Esophagus squamous epithelium (tissue), 5 donors: ENCODE results near the gene ZIC4. TPM values are rescaled to one million over a fixed set of nuclear protein-coding genes. Genes with fewer than 3 reads are reported as not detected.

ENCODE experiments used
- DNase-seq: peaks from one replicate; lab custom pipeline; 2025; lab: John Stamatoyannopoulos, UW
- H3K27ac ChIP-seq, 4 donors: fragments of 200-600 bp; sonication (generic); one replicate each; pipeline ENCODE4 v1.5.1; 2016 to 2019; ENCODE audit warnings: mild to moderate bottlenecking in 1 of 4
- H3K27me3 ChIP-seq, 4 donors: fragments of 200-600 bp; sonication (generic); 1 replicate in 3 of 4; 2 replicates in 1 of 4; pipeline versions ENCODE4 v1.5.1 to v1.6.0; 2017 to 2021; ENCODE audit warnings: antibody characterized with exemption in 1 of 4
- H3K36me3 ChIP-seq, 3 donors: fragments of 200-600 bp; sonication (generic); one replicate each; pipeline ENCODE4 v1.5.1; 2016 to 2019
- H3K4me1 ChIP-seq, 3 donors: fragments of 200-600 bp; sonication (generic); one replicate each; pipeline ENCODE4 v1.5.1; 2017 to 2019
- H3K4me3 ChIP-seq, 4 donors: fragments of 200-600 bp; sonication (generic); 1 replicate in 3 of 4; 2 replicates in 1 of 4; pipeline ENCODE4 v1.5.1; 2016 to 2019; ENCODE audit warnings: mild to moderate bottlenecking in 2 of 4, moderate library complexity in 1 of 4
- H3K9me3 ChIP-seq, 3 donors: fragments of 200-600 bp; sonication (generic); one replicate each; pipeline ENCODE4 v1.5.1; 2016 to 2019
- POLR2A ChIP-seq, 4 donors: fragments of 450-650 bp; IDR thresholded peaks; one replicate each; pipeline ENCODE4 v1.6.1; 2017; ENCODE audit warnings: antibody characterized with exemption in 4 of 4, mild to moderate bottlenecking in 4 of 4, moderate library complexity in 3 of 4
- WGBS, 2 donors: methylation state at CpG; one replicate each; pipeline ENCODE4 v1.1.5; 2018; 5-methylcytosine and 5-hydroxymethylcytosine counted together
- intact Hi-C: fragments of 100-400 bp; cut with DNase I; formaldehyde crosslinking; loops from one replicate; pipeline ENCODE4 v1.15.0; 2022
- total RNA-seq, 4 donors: library from RNA; depleted of rRNA; stranded (reverse); fragments of >200 nt; gene quantifications; one replicate each; pipeline ENCODE4 v1.1.0, GENCODE V29; 2016
- TF ChIP-seq, protein P1 (sequence below), 6 experiments: fragments of 450-650 bp in 4 of 6; fragments of 200-600 bp in 2 of 6; sonication (generic) in 2 of 6; IDR thresholded peaks; one replicate each; pipeline ENCODE4 v1.5.1; 2016 to 2019; ENCODE audit warnings: antibody characterized with exemption in 6 of 6, mild to moderate bottlenecking in 4 of 6, moderate library complexity in 4 of 6
- donor health status: DM: yes; HTN: yes; CAD: no.

Gene ZIC4
- total RNA-seq, 4 donors from 2014 or later, result not detected

GRCh38 chr3:147371140-147371539 is 35.2 kb downstream of the ZIC4 start:
- Histone ChIP-seq H3K36me3 (no peaks in the 10 kb centered on the region), H3K4me1 (no peaks in the 10 kb centered on the region), H3K27ac (no peak overlapping the region), H3K9me3 (peaks cover 0 to 2% (median 0%) of the 10 kb centered on the region in 3 donors), H3K27me3 (peaks cover 0 to 100% (median 31%) of the 10 kb centered on the region in 4 donors), H3K4me3 (no peak overlapping the region)
- intact Hi-C loops, result no loop called here
- no peak for TF ChIP-seq POLR2A (IDR thresholded peaks at IDR 0.05)
- TF ChIP-seq, protein P1, sequence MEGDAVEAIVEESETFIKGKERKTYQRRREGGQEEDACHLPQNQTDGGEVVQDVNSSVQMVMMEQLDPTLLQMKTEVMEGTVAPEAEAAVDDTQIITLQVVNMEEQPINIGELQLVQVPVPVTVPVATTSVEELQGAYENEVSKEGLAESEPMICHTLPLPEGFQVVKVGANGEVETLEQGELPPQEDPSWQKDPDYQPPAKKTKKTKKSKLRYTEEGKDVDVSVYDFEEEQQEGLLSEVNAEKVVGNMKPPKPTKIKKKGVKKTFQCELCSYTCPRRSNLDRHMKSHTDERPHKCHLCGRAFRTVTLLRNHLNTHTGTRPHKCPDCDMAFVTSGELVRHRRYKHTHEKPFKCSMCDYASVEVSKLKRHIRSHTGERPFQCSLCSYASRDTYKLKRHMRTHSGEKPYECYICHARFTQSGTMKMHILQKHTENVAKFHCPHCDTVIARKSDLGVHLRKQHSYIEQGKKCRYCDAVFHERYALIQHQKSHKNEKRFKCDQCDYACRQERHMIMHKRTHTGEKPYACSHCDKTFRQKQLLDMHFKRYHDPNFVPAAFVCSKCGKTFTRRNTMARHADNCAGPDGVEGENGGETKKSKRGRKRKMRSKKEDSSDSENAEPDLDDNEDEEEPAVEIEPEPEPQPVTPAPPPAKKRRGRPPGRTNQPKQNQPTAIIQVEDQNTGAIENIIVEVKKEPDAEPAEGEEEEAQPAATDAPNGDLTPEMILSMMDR (IDR thresholded peaks at IDR 0.05), result no peak
- WGBS, 2 donors, result 6 to 10% methylated on average over 11 of the region's 12 CpGs
- DNase-seq, result no peak

GRCh38 chr3:147370349-147370748 is 36.0 kb downstream of the ZIC4 start:
- DNase-seq, result no peak
- H3K9me3 ChIP-seq, result peaks cover 0 to 2% (median 0%) of the 10 kb centered on the region in 3 donors
- peaks cover 0 to 100% (median 31%) of the 10 kb centered on the region in 4 donors for H3K27me3 ChIP-seq
- H3K27ac ChIP-seq, result no peak overlapping the region
- no peak overlapping the region for H3K4me3 ChIP-seq
- TF ChIP-seq POLR2A (IDR thresholded peaks at IDR 0.05), result no peak
- intact Hi-C loops, result no loop called here
- H3K4me1 ChIP-seq, result no peaks in the 10 kb centered on the region
- 12 to 32% methylated on average over 18 to 19 of the region's 19 CpGs for WGBS, 2 donors
- no peaks in the 10 kb centered on the region for H3K36me3 ChIP-seq

DNA sequence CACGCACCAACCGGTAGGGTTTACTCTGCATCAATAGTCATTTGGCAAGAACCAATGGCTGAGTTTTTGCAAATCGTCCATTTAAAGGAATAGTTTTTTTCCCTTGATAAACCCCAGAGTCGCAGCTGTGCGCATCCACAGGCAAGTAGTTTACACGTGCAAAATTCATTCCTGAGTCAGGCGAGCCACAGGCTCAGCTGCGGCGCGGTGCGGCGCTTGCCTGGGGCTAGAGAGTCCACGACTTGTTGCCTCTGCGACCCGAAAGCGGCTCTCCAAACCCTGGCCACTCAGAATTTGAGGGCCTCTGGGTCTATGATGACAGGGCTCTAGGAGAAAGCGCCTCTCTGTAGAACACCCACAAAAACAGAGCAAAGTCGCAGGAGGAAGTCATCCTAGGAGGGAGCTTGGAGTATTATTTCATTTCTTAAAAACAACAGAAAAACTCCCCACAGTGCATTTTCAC is 36.7 kb downstream of the ZIC4 start:
- H3K4me1 ChIP-seq, result no peaks in the 10 kb centered on the region
- H3K9me3 ChIP-seq, result peaks cover 0 to 2% (median 0%) of the 10 kb centered on the region in 3 donors
- TF ChIP-seq POLR2A (IDR thresholded peaks at IDR 0.05), result no peak
- TF ChIP-seq, protein P1 (IDR thresholded peaks at IDR 0.05), result no peak
- 11 to 19% methylated on average over 8 to 15 of the region's 18 CpGs for WGBS, 2 donors
- intact Hi-C loops, result no loop called here
- no peak overlapping the region for H3K4me3 ChIP-seq
- DNase-seq, result no peak
- H3K27ac ChIP-seq, result no peak overlapping the region
- no peaks in the 10 kb centered on the region for H3K36me3 ChIP-seq
- H3K27me3 ChIP-seq, result peaks cover 0 to 100% (median 31%) of the 10 kb centered on the region in 4 donors

DNA sequence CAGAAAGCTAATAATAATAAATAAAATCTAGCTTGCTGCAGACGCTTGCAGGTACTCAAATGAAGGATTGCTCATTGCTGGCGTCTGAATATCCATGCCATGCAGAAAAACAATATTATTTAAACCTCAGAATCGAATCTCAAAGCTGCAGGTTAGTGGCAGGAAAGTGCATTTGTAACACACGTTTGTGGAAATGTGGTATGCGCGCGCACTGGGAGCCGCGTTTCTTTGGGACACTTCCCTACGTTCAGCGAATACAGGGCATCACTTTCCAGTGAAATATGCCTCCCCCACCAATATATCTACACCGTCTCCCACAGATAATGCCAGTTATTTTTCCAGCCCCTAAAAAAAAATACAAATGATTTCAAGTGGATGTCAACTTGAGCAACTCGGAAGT is 37.1 kb downstream of the ZIC4 start:
- TF ChIP-seq, protein P1 (IDR thresholded peaks at IDR 0.05), result no peak
- TF ChIP-seq POLR2A (IDR thresholded peaks at IDR 0.05), result no peak
- Histone ChIP-seq H3K4me1 (no peaks in the 10 kb centered on the region), H3K4me3 (no peak overlapping the region), H3K36me3 (no peaks in the 10 kb centered on the region), H3K27me3 (peaks cover 0 to 100% (median 31%) of the 10 kb centered on the region in 4 donors), H3K27ac (no peak overlapping the region), H3K9me3 (peaks cover 0 to 2% (median 0%) of the 10 kb centered on the region in 3 donors)
- intact Hi-C loops, result no loop called here
- WGBS, 2 donors, result 13 to 17% methylated on average over 13 of the region's 13 CpGs
- no peak for DNase-seq

DNA sequence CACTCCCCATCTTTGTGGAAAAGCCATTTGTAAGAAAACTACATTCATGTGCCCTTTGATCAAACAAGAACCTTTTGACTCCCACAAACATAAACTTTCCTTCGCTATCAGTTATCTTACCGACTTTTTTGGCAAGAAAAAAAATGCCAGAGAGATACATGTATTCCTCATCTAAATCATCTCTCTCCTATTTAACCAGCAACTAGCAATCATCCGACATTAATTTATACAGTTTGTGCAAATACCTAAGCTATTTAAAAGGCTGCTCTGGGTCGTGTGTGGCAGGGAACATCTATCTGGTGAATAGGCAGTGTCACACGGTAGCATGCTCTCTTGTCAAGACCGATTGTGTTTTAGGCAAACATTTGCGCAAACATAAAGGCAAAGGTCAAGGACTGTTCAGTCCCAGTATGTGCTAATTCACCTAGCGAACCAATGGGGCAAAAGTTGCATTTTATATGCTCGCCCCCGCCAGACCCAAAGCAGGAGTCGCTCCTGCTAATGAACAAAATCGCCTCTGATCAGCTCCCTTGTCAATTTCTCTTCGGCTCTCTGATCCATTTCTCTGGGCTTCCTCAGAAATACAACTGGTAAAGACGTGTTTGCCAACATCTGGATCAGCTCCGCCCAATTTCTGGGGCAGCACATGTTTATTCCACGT is 37.7 kb downstream of the ZIC4 start:
- DNase-seq, result no peak
- no peak for TF ChIP-seq POLR2A (IDR thresholded peaks at IDR 0.05)
- TF ChIP-seq, protein P1 (IDR thresholded peaks at IDR 0.05), result no peak
- no peaks in the 10 kb centered on the region for H3K36me3 ChIP-seq
- no peaks in the 10 kb centered on the region for H3K9me3 ChIP-seq
- 6 to 8% methylated on average over 16 of the region's 16 CpGs for WGBS, 2 donors
- H3K4me3 ChIP-seq, result no peak overlapping the region
- H3K27me3 ChIP-seq, result peaks cover 0 to 100% (median 30%) of the 10 kb centered on the region in 4 donors
- no peaks in the 10 kb centered on the region for H3K4me1 ChIP-seq
- H3K27ac ChIP-seq, result no peak overlapping the region
- intact Hi-C loops, result no loop called here
